NCI-H2196 (cell line): ENCODE measurements around the gene KLHDC1.
"Not testable (repeated sequence)": the region's sequence is repeated elsewhere in the genome, so short reads cannot be mapped to it uniquely, and the experiment has no call there.

Experiments
- DNase-seq: peaks from one replicate; lab custom pipeline; 2025; ENCODE audit not compliant: unreplicated experiment; lab: John Stamatoyannopoulos, UW

KLHDC1 gene, protein sequence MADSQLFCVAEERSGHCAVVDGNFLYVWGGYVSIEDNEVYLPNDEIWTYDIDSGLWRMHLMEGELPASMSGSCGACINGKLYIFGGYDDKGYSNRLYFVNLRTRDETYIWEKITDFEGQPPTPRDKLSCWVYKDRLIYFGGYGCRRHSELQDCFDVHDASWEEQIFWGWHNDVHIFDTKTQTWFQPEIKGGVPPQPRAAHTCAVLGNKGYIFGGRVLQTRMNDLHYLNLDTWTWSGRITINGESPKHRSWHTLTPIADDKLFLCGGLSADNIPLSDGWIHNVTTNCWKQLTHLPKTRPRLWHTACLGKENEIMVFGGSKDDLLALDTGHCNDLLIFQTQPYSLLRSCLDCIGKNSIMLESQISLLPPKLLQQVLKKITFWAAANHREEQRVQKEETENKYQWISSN

DNA sequence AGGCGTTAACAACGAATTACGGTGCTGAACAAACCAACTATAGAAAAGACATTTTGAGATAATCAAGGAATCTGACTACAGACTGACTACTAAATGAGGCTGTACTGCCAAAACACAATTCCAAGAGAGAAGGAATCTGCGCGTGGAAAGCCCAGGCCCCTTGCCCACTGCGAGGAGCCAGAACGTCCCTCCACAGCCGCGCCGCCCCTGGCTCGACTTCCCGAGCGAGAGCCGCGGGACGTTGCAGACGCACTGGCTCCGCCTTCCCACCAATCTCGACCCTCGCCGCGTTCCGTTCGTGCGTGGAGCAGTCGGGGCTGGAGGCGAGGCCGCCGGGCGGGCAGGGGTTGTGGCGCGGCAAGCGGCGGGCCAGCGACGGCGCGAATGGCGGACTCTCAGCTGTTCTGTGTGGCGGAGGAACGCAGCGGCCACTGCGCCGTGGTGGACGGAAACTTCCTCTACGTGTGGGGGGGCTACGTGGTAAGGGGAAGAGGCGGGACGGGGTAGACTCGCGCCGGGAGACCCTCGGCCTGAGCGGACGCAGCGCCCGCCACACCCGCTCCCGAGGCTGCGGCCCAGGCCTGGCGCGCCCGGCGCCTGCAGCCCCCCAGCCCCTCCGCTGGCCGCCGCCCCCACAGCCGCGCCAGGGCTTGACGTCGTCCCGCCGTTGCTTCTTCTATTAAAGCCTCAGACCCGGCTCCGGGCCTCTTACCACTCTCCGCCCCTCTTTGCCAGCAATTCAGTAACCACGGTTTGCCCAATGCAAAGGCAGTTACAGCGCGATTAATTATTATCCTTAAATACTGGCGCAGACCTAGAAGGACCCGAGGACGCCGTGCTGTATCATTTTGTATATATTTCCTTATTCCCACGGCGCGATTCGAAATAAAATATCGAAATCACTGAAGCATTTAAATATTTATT, at the start of gene KLHDC1:
TSS of gene KLHDC1 (plus strand) at position 310 of the 924 bp plus-strand sequence. CDS start at position 385, 75 bp downstream.
- peak; percentile 60 for DNase-seq

DNA sequence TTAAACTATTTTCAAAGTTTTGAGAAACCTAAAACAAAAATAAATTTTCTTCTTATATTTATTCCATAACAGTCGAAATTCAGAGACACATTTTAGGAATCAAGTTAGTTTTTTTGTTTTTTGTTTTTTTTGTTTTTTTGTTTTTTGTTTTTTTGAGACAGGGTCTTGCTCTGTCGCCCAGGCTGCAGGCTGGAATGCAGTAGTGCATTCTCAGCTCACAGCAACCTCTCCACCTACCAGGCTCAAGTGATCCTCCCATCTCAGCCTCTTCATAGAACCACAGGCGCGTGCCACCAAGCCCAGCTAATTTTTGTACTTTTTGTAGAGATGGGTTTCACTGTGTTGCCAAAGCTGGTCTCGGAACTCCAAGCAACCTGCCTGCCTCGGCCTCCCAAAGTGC, 39.4 kb upstream of the KLHDC1 start:
- no peak for DNase-seq

DNA sequence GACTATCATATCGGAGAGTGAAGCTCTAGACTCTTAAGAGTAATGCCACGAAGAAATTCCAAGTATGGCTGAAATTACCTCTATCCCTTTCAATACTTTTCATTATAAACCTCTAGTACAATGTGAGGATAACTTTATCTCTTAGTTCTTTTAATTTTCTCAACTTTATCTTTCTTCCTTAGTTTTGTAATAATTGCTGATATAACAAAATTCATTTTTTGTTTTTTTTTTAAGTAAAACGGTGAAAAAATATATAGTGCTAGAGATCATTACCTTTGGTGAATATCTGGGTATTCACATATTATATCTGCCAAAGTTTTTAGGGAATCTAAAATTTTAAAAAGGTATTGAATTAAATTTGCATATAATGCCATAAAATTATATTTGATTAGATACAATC, 38.4 kb upstream of the KLHDC1 start:
- no peak for DNase-seq

DNA sequence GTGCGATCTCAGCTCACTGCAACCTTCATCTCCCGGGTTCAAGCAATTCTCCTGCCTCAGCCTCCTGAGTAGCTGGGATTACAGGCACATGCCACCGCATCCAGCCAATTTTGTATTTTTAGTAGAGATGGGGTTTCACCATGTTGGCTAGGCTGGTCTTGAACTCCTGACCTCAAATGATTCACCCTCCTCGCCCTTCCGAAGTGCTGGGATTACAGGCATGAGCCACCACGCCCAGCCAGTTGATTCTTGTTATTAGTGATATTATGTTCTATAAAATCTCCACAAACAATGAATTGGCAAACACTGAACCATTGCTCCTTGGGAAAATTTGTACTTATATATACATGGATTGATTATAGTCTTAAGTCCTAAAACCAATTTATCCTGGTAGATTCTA, 35.4 kb upstream of the KLHDC1 start:
- DNase-seq, result not testable (repeated sequence)

DNA sequence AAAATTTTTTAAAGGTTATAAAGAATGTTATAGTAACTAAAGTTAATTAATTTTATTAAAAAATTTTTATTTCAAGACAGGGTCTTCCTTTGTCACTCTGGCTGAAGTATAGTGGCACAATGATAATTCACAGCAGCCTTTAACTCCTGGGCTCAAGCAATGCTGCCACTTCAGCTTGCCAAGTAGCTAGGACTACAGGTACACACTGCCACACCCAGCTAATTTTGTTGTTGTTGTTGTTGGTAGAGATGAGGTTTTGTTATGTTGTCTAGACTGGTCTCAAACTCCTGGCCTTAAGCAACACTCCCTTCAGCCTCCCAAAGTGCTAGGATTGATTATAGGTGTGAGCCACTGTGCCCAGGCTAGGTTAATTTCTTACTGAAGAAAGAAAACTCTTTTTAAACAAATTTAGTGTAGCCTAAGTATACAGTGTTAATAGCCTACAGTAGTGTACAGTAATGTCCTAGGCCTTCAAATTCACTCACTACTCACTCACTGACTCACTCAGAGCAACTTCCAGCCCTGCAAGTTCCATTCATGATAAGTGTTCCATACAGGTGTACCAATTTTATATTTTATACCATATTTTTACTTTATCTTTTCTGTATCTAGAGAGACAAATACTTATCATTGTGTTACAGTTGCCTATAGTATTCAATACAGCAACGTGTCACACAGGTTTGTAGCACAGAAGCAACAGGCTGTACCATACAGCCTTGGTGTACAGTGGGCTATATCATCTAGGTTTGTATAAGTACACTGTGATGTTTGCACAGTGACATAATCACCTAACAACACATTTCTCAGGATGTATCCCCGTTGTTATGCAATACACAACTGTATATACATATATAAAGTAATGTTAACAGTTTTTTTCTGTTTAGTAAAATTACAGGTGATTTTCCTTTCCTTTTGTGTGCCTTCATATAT, 33.1 kb upstream of the KLHDC1 start:
- no peak for DNase-seq

DNA sequence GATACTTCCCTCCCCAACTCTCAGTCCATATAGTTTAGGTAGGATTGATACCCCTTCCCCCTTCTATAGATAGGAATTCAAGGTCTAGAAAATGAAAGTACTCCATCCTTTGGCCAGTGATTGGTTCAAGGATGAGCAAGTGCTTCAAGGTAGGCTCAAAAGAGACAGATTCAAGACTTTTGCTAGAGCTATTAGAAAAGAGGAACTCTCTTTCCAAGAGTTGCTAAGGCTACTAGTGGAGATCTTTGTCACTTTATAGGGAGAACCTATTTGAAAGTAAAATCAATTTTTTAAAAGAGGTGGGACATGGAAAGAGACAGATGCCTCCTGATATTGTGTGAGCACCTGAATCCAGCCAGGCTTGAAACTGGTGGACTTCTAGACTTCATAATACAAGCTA, 22.4 kb upstream of the KLHDC1 start:
- no peak for DNase-seq

DNA sequence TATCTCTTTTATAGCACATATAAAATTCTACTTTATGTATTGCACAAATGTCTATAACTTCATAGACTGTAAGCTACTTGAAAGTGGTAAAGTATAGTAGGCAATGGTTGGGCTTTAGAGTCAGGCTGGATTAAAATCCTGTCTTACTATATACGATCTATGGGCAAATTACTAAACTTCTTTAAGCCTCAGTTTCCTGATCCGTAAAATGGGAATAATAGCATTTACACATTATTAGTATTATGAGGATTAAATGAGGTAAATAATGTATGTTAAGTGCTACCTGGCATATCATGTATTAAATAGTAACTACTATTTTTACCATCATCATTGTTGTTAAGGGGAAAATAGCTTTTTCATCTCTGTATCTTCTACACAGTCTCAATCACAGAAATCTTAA, 19.3 kb upstream of the KLHDC1 start:
- no peak for DNase-seq

DNA sequence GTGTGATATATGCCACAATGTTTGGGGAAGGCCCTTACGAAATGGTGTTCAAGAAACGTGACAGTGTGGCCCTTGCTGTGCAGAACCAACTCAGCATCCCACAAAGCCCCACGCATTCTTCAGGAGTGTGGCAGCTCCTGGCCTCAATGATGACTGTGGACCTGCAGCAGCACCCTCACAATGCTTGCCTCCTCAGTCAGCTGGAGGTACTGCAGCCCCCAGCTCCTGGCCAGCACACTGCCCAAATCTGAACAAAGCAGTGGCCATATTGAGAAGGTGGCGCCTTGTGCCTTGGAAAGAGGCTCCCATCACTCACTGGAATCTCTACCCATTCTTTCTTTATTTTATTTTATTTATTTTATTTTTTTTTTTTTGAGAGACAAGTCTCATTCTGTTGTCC, 15.3 kb upstream of the KLHDC1 start:
- no peak for DNase-seq

DNA sequence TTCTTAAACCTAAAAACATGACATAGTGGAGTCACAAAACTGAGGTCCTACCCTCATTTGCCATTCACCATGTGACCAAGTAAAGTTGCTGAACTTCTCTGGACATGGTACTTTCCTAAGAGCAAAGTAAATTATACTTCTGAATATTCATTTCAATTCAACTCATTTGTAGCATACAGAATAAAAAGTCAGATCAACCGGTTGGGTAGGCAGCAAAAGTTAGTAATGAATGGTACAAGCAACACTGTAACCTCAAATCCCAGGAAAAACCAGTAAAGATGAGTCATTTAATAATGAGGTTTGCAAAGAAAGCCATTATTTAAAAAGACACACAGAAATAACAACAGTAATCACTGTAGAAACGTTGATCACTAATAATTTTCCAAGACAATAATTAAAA, 13.6 kb upstream of the KLHDC1 start:
- DNase-seq, result no peak

DNA sequence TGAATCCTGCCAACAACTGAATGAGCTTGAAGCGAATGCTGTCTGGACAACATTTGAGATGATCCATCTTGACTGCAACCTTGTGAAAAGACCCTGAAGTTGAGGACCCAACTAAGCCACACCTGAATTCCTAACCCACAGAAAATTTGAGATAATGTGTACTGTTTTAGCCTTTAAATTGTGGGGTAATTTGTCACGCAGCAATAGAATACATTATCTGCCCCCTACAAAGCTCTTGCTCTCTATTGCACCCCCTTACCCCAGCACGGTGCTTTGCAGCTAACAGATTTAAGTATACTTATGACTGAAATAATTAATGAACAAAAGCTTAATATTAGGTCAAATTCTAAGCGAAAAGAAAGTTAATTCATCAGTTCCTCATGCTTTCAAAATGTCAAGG, 6.5 kb upstream of the KLHDC1 start:
- no peak for DNase-seq

DNA sequence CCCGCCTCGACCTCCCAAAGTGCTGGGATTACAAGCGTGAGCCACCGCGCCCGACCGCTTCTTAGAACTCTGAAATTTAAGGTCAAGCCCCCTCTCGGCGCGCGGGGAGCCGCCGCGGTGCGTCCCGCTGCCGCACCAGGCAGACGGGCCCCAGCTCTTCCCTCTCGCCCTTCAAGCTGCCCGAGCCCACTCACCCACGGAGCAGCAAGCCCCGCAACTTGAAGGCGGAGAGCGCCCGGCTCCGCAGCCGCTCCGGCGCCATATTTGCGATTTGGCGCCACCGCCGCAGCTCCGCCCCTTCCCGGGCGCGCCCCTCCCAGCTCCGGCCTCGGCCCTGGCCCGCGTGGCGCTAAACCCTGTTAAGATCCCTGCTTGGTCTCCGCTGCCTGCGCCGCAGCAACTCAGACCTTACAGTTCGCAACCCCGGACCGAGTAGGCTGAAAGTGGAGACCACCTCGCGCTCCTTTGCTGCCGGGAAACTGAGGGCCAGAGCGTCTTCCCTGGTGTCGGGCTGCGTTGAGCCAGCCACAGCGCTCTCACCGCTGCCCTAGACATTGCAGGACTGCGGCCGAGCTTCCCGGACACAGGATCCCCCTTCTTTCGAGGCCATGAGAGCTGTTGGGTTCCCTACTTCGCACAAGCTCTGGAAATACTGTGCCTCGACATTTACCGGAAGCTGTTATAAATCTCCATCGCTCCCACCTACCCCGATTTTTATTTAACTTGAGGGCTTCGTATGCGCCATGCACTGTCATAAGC, 4.8 kb upstream of the KLHDC1 start, which contains the start of gene POLE2:
TSS of gene POLE2 (minus strand) at position 273 of the 759 bp plus-strand sequence. CDS start at position 262, 11 bp downstream.
- peak; percentile 71 for DNase-seq

DNA sequence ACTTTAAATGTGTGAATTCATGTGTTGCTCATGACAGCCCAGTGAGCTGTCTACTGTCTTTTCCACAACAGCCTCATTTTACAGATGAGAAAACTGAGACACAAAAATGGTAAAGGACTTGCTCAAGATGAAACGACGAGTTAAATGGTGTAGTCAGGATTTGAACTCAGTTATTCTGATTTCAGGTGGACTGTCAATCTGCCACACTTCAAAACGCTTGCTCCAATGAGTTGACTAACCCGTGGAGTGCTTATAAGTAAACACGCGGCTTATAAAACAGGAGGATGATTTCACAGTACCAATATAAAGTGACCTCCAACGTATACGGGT, 4.3 kb upstream of the KLHDC1 start:
- no peak for DNase-seq

DNA sequence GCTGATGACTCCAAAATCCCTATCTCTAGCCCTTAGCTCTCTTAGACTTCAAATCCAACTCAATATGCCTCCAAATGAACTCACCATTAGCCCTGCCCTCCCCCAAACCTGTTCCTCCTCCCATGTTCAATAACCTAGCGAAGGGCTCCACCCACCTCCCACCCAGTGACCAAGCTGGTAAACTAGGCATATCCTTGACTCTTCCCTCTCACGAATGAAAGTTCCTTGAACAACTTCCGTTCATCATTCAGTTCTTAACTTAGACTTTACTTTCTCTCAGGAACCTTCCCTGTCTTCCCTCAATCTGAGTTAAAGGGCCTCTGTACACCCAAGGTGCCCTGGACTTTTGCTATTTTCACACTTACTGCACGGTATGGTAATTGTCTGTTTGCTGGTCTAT, 1.9 kb upstream of the KLHDC1 start:
- no peak for DNase-seq

DNA sequence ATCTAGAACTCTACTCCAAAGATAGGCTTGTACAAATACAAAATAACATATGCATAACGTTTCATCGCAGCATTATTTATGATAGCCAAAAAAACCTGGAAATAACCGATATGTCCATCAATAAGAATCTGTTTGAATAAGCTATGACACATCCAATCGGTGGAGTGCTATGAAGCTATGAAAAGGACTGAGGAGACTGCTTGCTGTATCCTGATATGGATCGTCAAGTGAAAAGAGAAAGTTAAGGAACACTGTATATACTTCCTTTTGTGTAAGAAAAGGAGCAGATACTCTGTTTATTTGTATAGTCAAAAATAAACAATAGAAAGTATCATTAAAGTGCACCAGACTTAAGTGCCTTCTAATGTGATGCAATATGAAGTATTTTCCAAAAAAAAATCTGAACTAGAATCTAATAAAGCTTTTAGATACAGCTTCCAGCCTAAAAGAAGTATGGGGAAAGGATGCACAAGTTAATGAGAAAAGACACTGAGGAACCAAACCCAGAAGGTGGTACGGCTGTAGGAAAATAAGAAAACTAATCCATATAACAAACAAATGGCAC, 645 bp upstream of the KLHDC1 start:
- no peak for DNase-seq

DNA sequence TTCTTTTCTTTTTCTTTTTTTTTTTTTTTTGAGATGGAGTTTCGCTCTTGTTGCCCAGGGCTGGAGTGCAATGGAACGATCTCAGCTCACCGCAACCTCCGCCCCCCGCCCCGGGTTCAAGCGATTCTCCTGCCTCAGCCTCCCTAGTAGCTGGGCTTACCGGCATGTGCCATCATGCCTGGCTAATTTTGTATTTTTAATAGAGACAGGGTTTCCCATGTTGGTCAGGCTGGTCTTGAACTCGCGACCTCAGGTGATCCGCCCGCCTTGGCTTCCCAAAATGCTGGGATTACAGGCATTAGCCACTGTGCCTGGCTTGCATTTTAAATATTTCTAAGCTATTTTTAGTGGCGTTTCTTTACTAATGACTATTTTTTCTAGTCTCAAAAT, 810 bp downstream of the KLHDC1 start:
- DNase-seq, result not testable (repeated sequence)

DNA sequence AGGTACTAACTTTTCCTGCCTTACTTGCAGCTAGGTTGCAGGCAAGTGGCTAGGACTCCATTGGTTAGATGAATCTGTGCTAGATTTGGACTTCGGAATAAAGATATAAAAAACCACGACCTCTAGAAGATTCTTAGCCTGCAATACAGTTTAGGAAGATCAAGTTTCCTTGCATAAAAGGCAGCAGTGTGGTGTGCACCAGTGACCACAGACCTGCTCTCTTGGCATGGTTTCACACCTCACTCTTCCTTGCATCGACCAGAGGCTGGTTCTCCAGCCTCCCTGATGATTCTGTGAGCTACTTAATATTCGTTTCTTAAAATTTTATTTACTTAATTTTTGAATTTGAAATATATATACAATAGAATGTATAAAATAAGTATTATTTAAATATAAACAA, 9.8 kb downstream of the KLHDC1 start:
- no peak for DNase-seq

DNA sequence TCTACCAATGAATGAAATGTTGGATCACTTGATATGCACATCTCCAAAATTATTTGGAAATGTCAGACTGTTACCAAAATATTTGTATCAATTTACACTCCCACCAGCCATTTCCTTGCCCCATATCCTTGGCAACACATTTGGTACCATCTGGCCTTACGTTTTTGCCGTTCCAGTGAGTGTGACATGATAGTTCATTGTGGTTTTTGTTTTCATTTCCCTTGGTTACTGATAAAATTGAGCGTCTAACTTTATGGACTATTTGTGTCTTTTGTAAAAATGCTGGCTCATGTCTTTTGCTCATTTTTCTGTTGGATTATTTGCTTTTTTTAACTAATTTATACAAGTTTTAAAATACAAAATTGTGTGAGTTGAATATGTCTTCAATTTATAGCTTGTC, 11.0 kb downstream of the KLHDC1 start:
- DNase-seq, result no peak

DNA sequence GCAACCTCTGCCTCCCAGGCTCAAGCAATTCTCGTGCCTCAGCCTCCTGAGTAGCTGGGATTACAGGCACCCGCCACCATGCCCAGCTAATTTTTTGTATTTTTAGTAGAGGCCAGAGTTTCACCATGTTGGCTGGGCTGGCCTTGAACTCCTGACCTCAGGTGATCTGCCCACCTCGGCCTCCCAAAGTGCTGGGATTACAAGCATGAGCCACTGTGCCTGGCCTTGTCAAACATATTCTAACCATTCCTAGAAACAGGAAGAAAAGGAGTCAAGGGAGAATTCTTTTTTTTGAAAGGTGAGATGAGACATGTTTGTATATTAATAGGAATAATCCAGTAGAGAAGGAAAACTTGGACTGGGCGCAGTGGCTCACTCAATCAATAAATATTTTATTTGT, 11.6 kb downstream of the KLHDC1 start:
- DNase-seq, result not testable (repeated sequence)

DNA sequence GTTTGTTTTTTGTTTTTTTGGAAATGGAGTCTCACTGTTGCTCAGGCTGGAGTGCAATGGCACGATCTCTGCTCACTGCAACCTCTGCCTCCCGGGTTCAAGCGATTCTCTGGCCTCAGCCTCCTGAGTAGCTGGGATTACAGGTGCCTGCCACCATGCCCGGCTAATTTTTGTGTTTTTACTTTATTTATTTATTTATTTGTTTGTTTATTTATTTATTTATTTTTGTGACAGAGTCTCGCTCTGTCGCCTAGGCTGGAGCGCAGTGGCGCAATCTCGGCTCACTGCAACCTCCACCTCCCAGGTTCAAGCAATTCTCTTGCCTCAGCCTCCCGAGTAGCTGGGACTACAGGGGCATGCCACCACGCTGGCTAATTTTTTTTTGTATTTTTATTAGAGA, 18.1 kb downstream of the KLHDC1 start:
- not testable (repeated sequence) for DNase-seq

DNA sequence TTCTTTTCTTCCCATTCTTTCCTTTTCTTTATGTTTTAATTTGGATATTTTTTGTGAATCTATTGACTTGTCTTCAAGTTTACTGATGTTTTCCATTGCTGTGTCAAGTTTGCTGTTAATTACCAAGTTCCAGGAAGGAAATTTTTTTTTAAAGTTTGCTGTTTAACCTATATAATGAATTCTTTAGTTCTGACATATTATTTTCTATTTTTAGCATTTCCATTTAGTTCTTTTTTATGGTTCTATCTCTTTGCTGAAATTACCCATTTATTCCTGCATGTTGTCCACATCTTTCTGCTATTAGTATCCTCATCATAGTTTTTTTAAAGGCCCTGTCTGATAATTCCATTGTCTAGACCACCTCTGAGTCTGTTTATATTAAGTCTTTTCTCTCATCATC, 27.8 kb downstream of the KLHDC1 start:
- DNase-seq, result no peak
